ENCODE measurements around the gene REN.
A peak's percentile ranks its signal among the peaks of the same experiment; 100 is the strongest.

REN gene

GRCh38 chr1:204128964-204129896 is 36.9 kb downstream of the REN start:
- TF ChIP-seq CTCF (IDR thresholded peaks at IDR 0.05; ENCODE audit: insufficient read depth, low read depth, low read length, missing control alignments), result peak; percentile 89
- peak; percentile 62 for DNase-seq (ENCODE audit: low read depth)
- no peak overlapping the region for H3K4me3 ChIP-seq (ENCODE audit: low read depth, low read length)

- no peak overlapping the region for H3K4me3 ChIP-seq (ENCODE audit: low read depth, low read length)
- no peak for DNase-seq (ENCODE audit: low read depth)
- no peak for TF ChIP-seq CTCF (IDR thresholded peaks at IDR 0.05; ENCODE audit: insufficient read depth, low read depth, low read length, missing control alignments)
Observed at GRCh38 chr1:204128464-204128963, 37.6 kb downstream of the REN start.

- no peak overlapping the region for H3K4me3 ChIP-seq (ENCODE audit: low read depth, low read length)
- TF ChIP-seq CTCF (IDR thresholded peaks at IDR 0.05; ENCODE audit: insufficient read depth, low read depth, low read length, missing control alignments), result peak; percentile 60
- peak; percentile 40 for DNase-seq (ENCODE audit: low read depth)
Observed at GRCh38 chr1:204127597-204128242, 38.4 kb downstream of the REN start.

- DNase-seq (ENCODE audit: low read depth), result no peak
- H3K4me3 ChIP-seq (ENCODE audit: low read depth, low read length), result no peak overlapping the region
- no peak for TF ChIP-seq CTCF (IDR thresholded peaks at IDR 0.05; ENCODE audit: insufficient read depth, low read depth, low read length, missing control alignments)
Observed at GRCh38 chr1:204126956-204127355, 39.2 kb downstream of the REN start.

GRCh38 chr1:204126386-204126785 is 39.8 kb downstream of the REN start:
- no peak for DNase-seq (ENCODE audit: low read depth)
- no peak overlapping the region for H3K4me3 ChIP-seq (ENCODE audit: low read depth, low read length)
- no peak for TF ChIP-seq CTCF (IDR thresholded peaks at IDR 0.05; ENCODE audit: insufficient read depth, low read depth, low read length, missing control alignments)

- no peak for TF ChIP-seq CTCF (IDR thresholded peaks at IDR 0.05; ENCODE audit: insufficient read depth, low read depth, low read length, missing control alignments)
- H3K4me3 ChIP-seq (ENCODE audit: low read depth, low read length), result no peak overlapping the region
- no peak for DNase-seq (ENCODE audit: low read depth)
Observed at GRCh38 chr1:204125759-204126351, 40.3 kb downstream of the REN start.
